Peyer's patch (tissue), 4 donors: Measurements from ENCODE around the gene FBXL3.

Experiments
- CTCF ChIP-seq, 6 experiments: fragments of 450-650 bp in 4 of 6; fragments of 200-600 bp in 2 of 6; sonication (generic) in 1 of 6; IDR thresholded peaks; one replicate each; pipeline ENCODE4 v1.5.1; 2017 to 2019; ENCODE audit warnings: antibody characterized with exemption in 6 of 6, mild to moderate bottlenecking in 3 of 6, moderate library complexity in 1 of 6
- POLR2A ChIP-seq, 2 donors: fragments of 450-650 bp; IDR thresholded peaks; one replicate each; pipeline ENCODE4 v1.5.1; 2017; ENCODE audit warnings: antibody characterized with exemption in 2 of 2, mild to moderate bottlenecking in 2 of 2, moderate library complexity in 2 of 2

DNA sequence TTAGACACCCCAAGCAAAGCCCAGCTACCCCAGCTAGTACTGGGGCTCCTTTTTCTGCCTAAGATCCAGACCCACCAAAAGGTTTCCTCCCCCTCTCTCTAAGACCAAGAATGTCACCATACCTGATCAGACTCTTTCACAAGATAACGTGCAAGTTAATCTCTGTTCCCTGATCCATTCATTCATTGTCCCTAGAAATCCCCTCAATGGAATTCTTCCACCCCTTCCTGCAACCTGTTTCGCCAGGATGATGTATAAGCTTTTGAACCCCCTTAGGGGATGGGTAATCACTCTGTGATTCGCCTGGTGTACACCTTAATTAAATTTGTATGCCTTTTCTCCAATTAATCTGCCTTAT lies 52.4 kb downstream of the FBXL3 start:
- TF ChIP-seq CTCF (IDR thresholded peaks at IDR 0.05) (no peak), POLR2A (IDR thresholded peaks at IDR 0.05) (no peak)
